Measurements from ENCODE around the gene FBXW7.

FBXW7 gene

GRCh38 chr4:152363904-152364303 lies 172.0 kb downstream of the FBXW7 start:
- no peak for DNase-seq

- no peak for DNase-seq
Measured at GRCh38 chr4:152363086-152363485, 172.8 kb downstream of the FBXW7 start.

- no peak for DNase-seq
Measured at GRCh38 chr4:152360045-152360410, 175.9 kb downstream of the FBXW7 start.

GRCh38 chr4:152359208-152360044 lies 176.5 kb downstream of the FBXW7 start:
- no peak for DNase-seq

GRCh38 chr4:152357206-152357605 lies 178.7 kb downstream of the FBXW7 start:
- no peak for DNase-seq

GRCh38 chr4:152356428-152357034 lies 179.4 kb downstream of the FBXW7 start:
- no peak for DNase-seq

GRCh38 chr4:152352622-152353116 lies 183.2 kb downstream of the FBXW7 start:
- peak; percentile 88 for DNase-seq

GRCh38 chr4:152352215-152352614 lies 183.7 kb downstream of the FBXW7 start:
- DNase-seq, result no peak

GRCh38 chr4:152351080-152351479 lies 184.8 kb downstream of the FBXW7 start:
- no peak for DNase-seq

- no peak for DNase-seq
Measured at GRCh38 chr4:152348670-152349069, 187.2 kb downstream of the FBXW7 start.

- DNase-seq, result no peak
Measured at GRCh38 chr4:152346979-152347378, 188.9 kb downstream of the FBXW7 start.

- DNase-seq, result no peak
Measured at GRCh38 chr4:152346526-152346925, 189.4 kb downstream of the FBXW7 start.

- DNase-seq, result no peak
Measured at GRCh38 chr4:152344001-152344400, 191.9 kb downstream of the FBXW7 start.

GRCh38 chr4:152342293-152342692 lies 193.6 kb downstream of the FBXW7 start:
- DNase-seq, result no peak

- no peak for DNase-seq
Measured at GRCh38 chr4:152340818-152341217, 195.1 kb downstream of the FBXW7 start.

- DNase-seq, result no peak
Measured at GRCh38 chr4:152339576-152339975, 196.3 kb downstream of the FBXW7 start.

GRCh38 chr4:152334931-152335330 lies 201.0 kb downstream of the FBXW7 start:
- no peak for DNase-seq

GRCh38 chr4:152331042-152331441 lies 204.8 kb downstream of the FBXW7 start:
- DNase-seq, result no peak

GRCh38 chr4:152328582-152328981 lies 207.3 kb downstream of the FBXW7 start:
- no peak for DNase-seq

GRCh38 chr4:152327606-152328453 lies 208.1 kb downstream of the FBXW7 start:
- no peak for DNase-seq

- no peak for DNase-seq
Measured at GRCh38 chr4:152325831-152326230, 210.1 kb downstream of the FBXW7 start.

GRCh38 chr4:152323221-152323620 lies 212.7 kb downstream of the FBXW7 start:
- DNase-seq, result no peak

GRCh38 chr4:152322656-152323055 lies 213.2 kb downstream of the FBXW7 start:
- no peak for DNase-seq

Data from NCI-H2227 treated with DMSO at 0.1 percent for 48 hours (cell line).